Measurements from ENCODE around the gene HELZ.

DNA sequence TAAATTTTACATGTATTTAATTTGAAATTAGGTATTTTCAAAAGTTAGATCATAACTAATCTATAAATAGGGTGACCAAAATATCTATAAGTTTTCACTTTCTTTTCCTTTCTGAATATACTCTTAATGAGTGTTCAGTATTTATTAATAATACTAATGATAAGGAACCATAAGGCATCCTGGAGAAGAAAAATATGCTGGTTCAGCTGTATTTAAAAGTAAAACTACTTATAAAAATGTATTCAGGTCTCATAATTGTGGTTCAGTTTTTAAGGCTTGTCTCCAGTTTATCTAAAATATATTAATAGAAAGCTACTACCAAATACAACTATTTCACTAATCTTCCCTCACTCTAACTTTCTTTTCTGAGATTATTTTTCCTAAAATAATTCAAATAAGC is 67.3 kb downstream of the HELZ start:
- TF ChIP-seq, protein P1, sequence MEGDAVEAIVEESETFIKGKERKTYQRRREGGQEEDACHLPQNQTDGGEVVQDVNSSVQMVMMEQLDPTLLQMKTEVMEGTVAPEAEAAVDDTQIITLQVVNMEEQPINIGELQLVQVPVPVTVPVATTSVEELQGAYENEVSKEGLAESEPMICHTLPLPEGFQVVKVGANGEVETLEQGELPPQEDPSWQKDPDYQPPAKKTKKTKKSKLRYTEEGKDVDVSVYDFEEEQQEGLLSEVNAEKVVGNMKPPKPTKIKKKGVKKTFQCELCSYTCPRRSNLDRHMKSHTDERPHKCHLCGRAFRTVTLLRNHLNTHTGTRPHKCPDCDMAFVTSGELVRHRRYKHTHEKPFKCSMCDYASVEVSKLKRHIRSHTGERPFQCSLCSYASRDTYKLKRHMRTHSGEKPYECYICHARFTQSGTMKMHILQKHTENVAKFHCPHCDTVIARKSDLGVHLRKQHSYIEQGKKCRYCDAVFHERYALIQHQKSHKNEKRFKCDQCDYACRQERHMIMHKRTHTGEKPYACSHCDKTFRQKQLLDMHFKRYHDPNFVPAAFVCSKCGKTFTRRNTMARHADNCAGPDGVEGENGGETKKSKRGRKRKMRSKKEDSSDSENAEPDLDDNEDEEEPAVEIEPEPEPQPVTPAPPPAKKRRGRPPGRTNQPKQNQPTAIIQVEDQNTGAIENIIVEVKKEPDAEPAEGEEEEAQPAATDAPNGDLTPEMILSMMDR (IDR thresholded peaks at IDR 0.05 in 8 of 11, conservative IDR thresholded peaks at IDR 0.05 in 3 of 11) = no peak
- TF ChIP-seq POLR2AphosphoS5 (IDR thresholded peaks at IDR 0.05) = no peak
